NCI-H345 (cell line): ENCODE results near the gene CCDC7.
"Not testable (repeated sequence)": the region's sequence is repeated elsewhere in the genome, so short reads cannot be mapped to it uniquely, and the experiment has no call there.

Experiments
- DNase-seq: peaks from one replicate; lab custom pipeline; 2025; lab: John Stamatoyannopoulos, UW

The CCDC7 gene

GRCh38 chr10:32454148-32454547 lies 8.2 kb downstream of the CCDC7 start:
- no peak for DNase-seq

GRCh38 chr10:32459051-32459698 lies 13.2 kb downstream of the CCDC7 start:
- DNase-seq, result no peak

- DNase-seq, result no peak
Measured at GRCh38 chr10:32461203-32461602, 15.3 kb downstream of the CCDC7 start.

GRCh38 chr10:32471232-32471631 lies 25.3 kb downstream of the CCDC7 start:
- no peak for DNase-seq

- no peak for DNase-seq
Measured at GRCh38 chr10:32477499-32477898, 31.6 kb downstream of the CCDC7 start.

GRCh38 chr10:32481606-32482005 lies 35.7 kb downstream of the CCDC7 start:
- DNase-seq, result no peak

- not testable (repeated sequence) for DNase-seq
Measured at GRCh38 chr10:32483019-32483502, 37.1 kb downstream of the CCDC7 start.

GRCh38 chr10:32488038-32488437 lies 42.1 kb downstream of the CCDC7 start:
- DNase-seq, result not testable (repeated sequence)

GRCh38 chr10:32489158-32489557 lies 43.2 kb downstream of the CCDC7 start:
- no peak for DNase-seq

- DNase-seq, result no peak
Measured at GRCh38 chr10:32489901-32490300, 44.0 kb downstream of the CCDC7 start.

GRCh38 chr10:32494562-32494961 lies 48.6 kb downstream of the CCDC7 start:
- not testable (repeated sequence) for DNase-seq

- not testable (repeated sequence) for DNase-seq
Measured at GRCh38 chr10:32500136-32500535, 54.2 kb downstream of the CCDC7 start.

GRCh38 chr10:32501906-32502305 lies 56.0 kb downstream of the CCDC7 start:
- DNase-seq, result no peak

GRCh38 chr10:32505762-32506420 lies 60.0 kb downstream of the CCDC7 start:
- not testable (repeated sequence) for DNase-seq

- no peak for DNase-seq
Measured at GRCh38 chr10:32511599-32511998, 65.7 kb downstream of the CCDC7 start.

- no peak for DNase-seq
Measured at GRCh38 chr10:32516567-32517495, 70.9 kb downstream of the CCDC7 start.

GRCh38 chr10:32530231-32530630 lies 84.3 kb downstream of the CCDC7 start:
- no peak for DNase-seq

- no peak for DNase-seq
Measured at GRCh38 chr10:32538256-32538655, 92.3 kb downstream of the CCDC7 start.

- DNase-seq, result no peak
Measured at GRCh38 chr10:32540691-32541470, 94.9 kb downstream of the CCDC7 start.

- no peak for DNase-seq
Measured at GRCh38 chr10:32548208-32548607, 102.3 kb downstream of the CCDC7 start.

GRCh38 chr10:32556783-32557395 lies 110.9 kb downstream of the CCDC7 start:
- no peak for DNase-seq
